PC-9 (cell line): ENCODE results near the gene MYMX.

Experiments
- CTCF ChIP-seq: fragments of 200-600 bp; sonication (generic); conservative IDR thresholded peaks from 2 replicates; pipeline ENCODE4 v1.6.1; 2017; ENCODE audit warnings: mixed run types, antibody characterized with exemption, mild to moderate bottlenecking, moderate library complexity
- EZH2 ChIP-seq: fragments of 200-600 bp; sonication (generic); IDR thresholded peaks from 2 replicates; pipeline ENCODE4 v1.8.0; 2017; ENCODE audit warnings: antibody characterized with exemption, low read depth

- TF ChIP-seq CTCF = no peak
- TF ChIP-seq EZH2 = no peak
Measured at GRCh38 chr6:44180886-44181285, 35.8 kb upstream of the MYMX start.
